ENCODE results near the gene RPS2. TPM values are rescaled to one million over a fixed set of nuclear protein-coding genes. Genes with fewer than 3 reads are reported as not detected.
"Not testable (repeated sequence)": the region's sequence is repeated elsewhere in the genome, so short reads cannot be mapped to it uniquely, and the experiment has no call there.

The RPS2 gene
- total RNA-seq, 1 experiment from 2014 or later = 6,554 TPM

DNA sequence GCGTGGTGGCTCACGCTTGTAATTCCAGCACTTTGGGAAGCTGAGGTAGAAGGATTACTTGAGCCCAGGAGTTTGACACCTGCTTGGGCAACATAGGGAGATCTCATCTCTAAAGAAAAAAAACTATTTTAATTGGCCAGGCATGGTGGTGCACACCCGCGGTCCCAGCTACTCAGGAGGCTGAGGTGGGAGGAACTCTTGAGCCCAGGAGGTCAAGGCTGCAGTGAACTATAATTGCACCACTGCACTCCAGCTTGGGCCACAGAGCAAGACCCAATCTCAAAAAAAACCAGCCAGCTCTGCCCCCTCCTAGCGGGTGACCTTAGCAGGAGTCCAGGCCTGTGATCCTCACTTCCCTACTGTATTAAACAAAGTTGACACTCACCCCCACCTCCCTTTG, 40.5 kb downstream of the RPS2 start:
- no peak for DNase-seq (ENCODE audit: extremely low read depth, low read depth)

DNA sequence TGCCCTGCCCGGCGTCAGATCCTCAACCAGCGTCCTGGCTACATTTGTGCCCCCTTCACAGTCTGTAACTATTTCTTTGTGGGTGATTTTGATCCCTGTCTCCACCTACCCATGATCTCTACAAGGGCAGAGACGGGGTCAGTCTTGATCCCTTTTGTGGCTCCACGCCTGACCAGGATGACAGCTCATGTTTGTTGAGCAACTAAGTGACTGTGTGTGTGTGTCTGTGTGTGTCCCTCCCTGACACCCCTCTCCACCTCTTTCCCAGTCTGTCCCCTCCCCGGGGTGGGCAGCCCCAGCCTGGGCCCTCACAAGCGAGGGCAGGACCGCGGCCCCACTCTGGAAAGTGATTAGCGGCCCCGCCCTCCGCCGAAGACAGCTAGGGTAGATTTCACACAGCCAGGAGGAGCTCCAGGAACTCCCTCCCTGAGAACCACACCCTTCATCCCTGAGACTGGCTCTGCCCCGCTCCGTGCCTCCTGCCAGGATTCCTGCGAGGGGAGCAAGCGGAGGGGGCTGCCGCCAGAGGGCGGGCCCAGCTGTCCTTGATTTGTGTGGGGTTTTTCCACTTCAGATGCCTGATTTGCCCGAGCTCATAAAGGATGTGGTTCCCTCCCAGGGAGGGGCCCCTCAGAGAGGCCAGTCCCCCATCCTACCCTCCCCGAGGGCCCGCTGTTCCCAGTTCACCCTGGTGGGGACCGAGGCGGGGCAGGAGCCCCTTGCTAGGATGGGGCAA, 41.2 kb downstream of the RPS2 start:
- peak; percentile 48 for DNase-seq (ENCODE audit: extremely low read depth, low read depth)

DNA sequence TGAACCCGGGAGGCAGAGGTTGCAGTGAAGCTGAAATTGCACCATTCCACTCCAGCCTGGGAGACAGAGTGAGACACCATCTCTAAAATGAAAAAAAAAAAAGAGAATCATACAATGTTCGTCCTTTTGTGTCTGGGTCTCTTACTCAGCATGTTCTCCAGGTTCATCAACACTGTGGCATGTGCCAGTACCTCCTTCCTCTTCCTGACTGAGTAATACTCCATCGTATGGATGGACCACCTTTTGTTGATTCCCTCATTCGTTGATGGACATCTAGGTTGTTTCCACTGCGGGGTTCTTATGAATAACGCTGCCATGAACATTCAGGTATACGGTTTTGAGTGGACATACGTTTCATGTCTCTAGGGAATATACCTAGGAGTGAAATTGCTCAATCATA, 42.3 kb downstream of the RPS2 start:
- DNase-seq (ENCODE audit: extremely low read depth, low read depth) = no peak

DNA sequence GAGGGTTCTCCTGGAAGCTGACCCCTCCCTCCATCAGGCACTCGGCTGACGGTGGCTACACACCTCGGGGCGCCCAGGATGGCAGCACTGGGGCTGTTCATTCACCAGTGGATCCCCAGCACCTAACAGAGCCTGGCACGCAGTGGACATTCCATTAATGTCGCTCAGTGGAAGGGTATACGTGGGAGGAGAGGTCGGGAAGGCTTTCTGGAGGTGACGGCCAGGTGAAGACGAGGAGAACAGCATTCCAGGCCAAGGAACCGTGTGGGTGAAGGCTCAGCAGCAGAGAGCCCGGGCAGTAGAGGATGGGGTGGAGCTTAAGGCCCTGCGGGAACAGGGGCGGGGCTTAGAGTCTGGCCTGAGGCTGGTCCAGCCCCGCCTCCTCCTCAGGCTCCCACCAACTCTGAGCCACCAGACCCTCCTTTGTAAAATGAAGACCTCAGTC, 43.9 kb downstream of the RPS2 start:
- DNase-seq (ENCODE audit: extremely low read depth, low read depth) = no peak

DNA sequence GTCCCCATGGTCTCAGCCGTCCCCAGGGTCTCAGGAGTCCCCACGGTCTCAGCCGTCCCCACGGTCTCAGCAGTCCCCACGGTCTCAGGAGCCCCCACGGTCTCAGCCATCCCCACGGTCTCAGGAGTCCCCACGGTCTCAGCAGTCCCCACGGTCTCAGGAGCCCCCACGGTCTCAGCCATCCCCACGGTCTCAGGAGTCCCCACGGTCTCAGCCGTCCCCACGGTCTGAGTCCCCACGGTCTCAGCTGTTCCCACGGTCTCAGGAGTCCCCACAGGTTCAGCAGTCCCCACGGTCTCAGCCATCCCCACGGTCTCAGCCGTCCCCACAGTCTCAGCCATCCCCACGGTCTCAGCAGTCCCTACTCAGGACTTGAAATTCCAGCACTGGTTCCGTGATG, 44.5 kb downstream of the RPS2 start:
- DNase-seq (ENCODE audit: extremely low read depth, low read depth) = not testable (repeated sequence)

DNA sequence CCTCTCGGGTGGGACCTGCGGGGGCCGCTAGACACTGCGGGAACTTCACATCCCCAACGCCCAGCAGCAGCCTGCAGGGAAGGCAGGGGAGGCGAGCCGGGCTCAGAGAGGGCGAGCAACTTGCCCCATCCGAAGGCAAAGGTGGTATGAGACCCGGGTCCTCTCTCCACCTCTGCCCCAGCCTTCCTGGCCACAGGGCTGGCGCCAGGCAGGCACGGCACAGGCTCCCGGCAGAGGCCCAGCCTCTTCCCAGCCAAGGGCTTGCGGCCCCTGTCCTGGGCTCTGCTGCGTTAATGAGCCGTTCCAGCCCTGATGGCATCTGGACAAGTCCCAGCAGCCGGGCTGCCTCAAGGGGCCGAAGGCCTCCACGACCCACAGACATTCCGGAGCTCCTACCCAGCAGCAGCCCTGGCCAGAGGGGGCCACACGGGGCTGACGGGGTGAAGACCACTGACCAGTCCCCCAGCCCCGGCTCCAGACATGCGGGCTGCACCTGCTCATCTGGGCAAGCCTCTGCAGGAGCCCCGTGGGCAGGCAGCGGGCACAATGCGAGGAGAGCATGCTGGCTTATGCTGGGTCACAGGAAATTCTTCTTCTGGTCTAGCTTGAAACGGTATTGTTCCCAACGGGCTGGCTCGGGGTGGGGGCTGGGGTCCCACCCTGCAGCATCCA, 45.2 kb downstream of the RPS2 start:
- DNase-seq (ENCODE audit: extremely low read depth, low read depth) = no peak

DNA sequence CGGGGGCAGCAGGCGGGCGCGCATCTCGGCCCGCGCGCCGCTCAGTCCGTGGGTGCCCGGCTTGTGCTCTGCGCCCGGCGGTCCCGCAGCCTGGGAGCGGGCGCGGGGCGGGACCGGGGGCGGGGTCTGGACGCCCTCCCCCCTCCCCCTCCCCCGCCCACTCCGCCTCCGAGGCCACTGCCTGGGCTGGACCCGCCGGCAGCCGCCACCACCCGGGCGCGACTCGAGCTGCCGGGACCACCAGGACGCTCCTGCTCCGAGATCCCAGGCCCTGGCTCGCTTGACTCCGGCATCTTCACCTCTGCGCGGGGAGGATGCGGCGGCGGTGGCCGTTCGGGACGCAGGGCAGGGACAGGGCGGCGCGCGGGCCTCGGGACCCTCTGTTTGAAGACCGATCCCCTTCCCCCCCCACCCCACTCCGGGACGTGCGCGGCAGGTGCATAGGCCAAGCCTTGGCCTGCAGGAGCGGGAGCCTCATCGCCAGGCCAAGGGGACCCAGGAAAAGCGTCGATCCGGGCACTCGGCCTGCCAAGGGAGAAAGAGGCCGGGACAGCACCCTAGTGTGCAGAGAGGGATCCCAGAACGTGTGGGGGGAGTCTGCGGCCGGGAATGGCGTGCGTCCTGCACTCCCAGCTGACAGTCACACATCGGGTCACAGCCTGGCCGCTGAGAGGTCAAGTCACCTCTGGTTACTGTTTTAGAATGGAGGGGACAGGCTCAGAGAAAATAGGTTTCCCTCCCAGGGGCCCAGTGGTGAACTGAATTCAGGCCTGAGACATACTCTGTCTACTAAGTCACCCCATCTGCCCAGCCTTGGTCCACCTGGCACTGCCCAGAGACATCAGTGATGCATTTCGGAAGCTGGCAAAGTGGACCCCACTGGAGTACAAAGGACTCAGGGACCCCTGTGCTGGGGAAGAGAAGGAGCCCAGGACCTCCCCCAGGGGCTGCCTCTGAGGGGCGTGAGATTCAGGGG, 46.0 kb downstream of the RPS2 start, which contains the start of gene HS3ST6:
Gene HS3ST6, minus strand, starts transcription at position 65 of the 976 bp plus-strand sequence. CDS start 92 bp downstream, outside the sequence.
- no peak for DNase-seq (ENCODE audit: extremely low read depth, low read depth)

DNA sequence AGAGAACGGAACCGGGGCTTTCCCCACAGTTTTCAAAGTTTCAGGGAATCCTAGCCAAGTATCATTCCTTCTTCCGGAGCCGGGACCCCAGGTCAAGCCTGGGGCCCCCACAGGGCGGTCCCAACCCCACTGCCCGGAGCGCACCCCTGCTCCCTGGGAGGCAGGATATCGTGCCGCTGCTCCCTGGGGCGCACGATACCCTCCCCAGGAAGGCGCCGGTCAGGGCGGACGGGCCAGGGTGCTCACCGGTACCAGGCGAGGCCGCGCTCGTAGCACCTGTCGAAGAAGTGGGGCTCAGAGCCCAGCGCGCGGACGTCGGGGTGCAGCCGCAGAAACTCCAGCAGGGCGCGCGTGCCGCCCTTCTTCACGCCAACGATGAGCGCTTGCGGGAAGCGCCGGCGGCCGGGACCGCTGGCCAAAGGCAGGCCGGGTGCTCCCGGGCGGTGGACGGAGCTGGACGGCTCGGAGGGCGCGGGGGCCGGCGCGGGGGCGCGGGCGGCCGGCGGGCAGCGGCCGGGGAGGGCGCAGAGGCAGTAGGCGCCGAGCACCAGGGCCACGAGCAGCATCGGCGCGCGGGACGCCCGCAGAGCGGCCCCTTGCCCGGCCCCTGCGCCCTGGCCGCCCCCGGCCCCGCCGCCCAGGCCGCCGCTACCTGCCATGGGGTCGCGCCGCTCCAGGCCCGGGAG, 46.8 kb downstream of the RPS2 start:
- DNase-seq (ENCODE audit: extremely low read depth, low read depth) = no peak

DNA sequence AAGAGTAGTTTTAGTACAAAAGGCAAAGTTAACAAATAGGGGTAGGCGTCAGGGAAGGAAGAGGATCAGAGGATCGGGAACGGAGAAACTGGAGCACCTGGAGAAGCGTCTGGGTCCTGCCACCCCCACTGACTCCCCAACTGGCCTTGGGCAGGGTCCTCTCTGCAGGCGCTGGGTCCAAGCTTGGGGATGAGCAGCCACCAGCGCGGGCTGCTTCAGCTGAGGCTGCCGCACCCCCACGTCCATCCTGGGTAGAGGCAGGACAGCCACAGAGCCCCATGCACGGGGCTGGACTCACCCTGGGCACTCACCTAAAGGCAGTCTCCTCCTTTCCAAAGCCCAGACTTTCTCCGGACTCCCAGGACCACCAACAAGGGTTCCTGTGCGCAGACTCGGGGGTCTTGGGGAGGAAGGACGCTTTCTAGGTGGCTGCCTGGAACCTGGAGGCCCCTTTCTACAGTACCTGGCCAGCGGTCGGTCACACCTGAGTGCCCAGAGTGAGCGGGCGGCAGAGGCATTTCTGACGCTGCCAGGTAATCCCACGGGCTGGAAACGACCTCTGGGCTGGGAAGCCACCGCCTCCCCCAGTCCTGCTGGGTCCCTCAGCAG, 47.5 kb downstream of the RPS2 start:
- DNase-seq (ENCODE audit: extremely low read depth, low read depth) = no peak

DNA sequence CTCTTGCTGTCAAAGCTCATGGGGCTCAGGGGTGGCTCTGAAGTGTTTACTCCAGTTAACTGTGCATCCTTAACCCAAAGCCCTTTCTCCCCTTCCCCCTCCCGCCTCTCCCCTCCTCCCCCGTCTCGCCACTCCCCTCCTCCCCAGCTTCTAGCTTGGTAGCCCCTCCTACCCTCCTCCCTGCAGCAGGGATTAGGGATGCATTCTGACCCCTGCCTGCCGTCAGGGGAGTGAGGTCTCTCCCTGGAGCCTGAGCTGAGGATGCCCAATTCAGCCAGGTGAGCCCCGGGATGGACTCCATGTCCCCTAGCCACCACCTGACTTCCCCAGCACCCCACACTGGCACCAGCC, 48.0 kb downstream of the RPS2 start:
- no peak for DNase-seq (ENCODE audit: extremely low read depth, low read depth)

DNA sequence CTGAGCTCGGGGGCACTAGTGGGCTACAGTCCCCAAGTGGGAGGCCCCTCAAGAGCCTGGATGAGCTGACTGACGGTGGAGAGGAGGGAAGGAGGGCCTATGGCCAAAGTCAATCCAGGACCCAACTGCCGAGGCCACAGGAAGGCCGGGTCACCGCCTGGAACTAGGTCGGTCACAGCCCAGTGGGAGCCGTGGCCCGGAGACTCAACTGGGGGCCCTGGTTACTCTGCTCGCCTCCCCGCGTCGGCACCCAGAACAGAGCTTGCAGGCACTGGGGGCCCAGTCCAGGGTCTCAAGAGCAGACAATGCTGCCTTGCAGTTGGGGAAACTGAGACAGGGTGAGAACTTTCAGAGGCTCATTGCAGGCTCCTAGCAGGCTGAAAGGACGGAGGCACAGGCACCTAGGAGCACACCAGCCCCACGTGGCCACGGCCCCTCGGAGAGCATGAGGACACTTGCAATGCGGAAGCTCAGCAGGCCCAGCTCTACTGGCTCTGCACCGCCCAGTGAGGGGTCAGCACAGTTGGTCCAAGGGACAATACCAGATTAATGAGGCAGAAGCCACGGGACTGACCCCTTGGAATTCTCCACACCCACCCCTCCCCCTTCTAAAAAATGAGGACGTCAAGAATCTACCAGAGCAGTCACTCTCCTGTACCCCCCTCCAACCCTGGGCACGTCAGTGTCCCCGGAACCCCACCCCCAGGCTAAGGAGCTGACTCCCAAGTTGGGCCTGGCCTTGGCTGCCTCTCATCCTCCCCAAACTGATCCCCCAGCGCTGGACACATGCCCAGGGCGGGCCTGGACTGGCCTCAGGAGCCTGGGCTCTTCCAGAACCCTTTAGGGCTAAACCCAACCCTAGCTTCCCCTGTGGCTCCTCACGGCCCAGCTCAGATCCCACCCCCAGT, 48.6 kb downstream of the RPS2 start:
- no peak for DNase-seq (ENCODE audit: extremely low read depth, low read depth)

DNA sequence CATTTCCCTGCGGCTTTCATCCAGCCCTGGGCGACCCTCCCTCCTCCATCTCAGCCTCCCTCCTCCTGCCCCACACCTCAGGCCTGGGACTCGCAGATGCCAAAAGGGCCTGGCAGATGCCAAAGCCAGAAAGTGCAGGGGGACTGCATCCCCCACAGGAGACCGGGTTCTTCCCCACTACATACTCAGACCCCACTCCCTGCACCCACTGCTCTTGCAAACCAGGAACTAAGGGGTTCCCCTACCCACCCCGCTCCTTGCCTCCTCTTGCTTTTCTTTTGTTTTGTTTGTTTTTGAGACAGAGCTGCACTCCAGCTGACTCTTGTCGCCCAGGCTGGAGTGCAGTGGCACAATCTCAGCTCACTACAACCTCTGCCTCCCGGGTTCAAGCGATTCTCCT, 49.6 kb downstream of the RPS2 start:
- no peak for DNase-seq (ENCODE audit: extremely low read depth, low read depth)

DNA sequence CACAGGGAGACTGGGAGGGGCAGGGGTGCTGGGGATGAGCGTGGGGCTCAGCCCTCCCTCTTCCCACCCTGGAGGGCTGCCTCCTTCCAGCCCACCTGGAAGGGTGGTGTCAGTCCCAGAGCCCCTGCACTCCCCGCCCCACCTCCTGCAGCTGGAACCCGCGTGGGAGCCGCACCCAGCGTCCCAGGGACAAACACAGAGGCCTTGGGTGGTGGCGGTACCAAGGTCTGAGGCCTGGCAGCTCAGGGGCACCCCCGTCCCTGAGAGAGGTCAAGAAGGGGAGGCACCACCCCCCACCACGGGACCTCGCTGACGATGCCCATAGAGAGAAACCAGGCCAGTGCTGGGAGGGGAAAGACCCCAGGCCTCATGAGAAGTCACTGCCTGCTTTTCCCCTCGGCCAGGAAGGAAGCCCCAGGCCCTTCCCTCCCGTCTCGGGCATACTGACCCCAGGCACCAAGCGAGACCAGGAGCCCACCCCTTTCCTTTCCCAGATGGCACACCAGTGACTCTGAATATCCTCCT, 50.5 kb downstream of the RPS2 start:
- no peak for DNase-seq (ENCODE audit: extremely low read depth, low read depth)

DNA sequence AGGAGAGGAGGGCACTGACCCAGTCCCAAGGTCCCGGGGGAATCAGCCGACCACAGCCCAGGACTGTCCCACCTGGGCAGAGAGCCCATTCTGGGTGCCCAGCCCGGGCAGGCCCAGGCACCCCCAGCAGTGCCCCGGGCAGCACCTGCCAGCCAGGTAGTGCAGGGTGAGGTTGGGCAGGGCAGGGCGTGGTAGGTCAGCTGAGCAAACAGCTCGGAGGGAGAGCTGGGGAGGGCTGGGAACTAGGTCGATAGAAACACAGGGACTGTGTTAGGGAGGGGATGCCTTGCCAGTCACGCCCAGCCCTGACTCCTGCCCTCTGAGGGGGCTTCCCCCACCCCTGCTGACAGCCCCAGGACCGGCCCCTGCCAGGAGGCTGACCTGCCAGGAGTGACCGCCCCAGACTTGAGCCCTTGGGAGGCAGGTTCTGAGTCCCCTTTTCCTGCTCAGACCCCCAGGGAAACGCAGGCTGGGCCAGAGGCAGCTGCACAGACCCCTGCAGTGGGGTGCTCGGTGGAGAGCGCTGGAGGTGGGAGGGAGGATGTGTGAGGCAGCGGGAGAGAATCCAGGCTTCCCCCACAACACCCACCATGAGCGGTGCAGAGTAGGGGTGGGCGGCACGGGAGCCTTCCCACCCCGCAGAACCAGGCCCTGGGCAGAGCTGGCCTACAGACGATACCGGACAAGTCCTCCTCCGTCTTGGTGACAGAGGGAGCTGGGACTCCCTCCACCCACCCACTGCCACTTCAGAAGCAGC, 51.1 kb downstream of the RPS2 start:
- no peak for DNase-seq (ENCODE audit: extremely low read depth, low read depth)

DNA sequence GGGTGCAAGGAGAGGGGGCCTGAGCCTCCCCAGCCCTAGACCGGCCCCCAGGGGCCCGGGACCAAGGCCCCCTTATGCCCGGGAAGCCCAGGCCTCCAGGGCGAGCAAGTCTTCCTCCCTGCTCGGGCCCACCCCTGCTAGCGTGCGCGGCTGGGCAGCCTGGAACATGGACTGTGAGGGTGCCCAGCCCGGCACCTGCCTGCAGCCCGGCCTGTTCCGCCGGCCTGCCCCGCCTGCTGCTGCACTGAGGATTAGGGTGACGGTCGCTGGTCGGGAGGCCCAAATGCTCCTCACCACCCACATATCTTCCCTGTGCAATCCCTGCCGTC, 52.4 kb downstream of the RPS2 start:
- no peak for DNase-seq (ENCODE audit: extremely low read depth, low read depth)

All from NCI-H460 (cell line).